Stimulated activated CD8-positive, alpha-beta memory T cell treated with anti-CD3 and anti-CD28 coated beads, Interleukin-7, amount 100 ng/mL, for 1 hour (primary cell): Measurements from ENCODE around the gene ALG11.
A peak's percentile ranks its signal among the peaks of the same experiment; 100 is the strongest.
"Not testable (repeated sequence)": the region's sequence is repeated elsewhere in the genome, so short reads cannot be mapped to it uniquely, and the experiment has no call there.

Experiments used
- DNase-seq, 2 donors: peaks; one replicate each; pipeline ENCODE4 v3.0.0-alpha.2; 2020; ENCODE audit warnings: low read depth in 2 of 2

ALG11 gene, protein sequence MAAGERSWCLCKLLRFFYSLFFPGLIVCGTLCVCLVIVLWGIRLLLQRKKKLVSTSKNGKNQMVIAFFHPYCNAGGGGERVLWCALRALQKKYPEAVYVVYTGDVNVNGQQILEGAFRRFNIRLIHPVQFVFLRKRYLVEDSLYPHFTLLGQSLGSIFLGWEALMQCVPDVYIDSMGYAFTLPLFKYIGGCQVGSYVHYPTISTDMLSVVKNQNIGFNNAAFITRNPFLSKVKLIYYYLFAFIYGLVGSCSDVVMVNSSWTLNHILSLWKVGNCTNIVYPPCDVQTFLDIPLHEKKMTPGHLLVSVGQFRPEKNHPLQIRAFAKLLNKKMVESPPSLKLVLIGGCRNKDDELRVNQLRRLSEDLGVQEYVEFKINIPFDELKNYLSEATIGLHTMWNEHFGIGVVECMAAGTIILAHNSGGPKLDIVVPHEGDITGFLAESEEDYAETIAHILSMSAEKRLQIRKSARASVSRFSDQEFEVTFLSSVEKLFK

DNA sequence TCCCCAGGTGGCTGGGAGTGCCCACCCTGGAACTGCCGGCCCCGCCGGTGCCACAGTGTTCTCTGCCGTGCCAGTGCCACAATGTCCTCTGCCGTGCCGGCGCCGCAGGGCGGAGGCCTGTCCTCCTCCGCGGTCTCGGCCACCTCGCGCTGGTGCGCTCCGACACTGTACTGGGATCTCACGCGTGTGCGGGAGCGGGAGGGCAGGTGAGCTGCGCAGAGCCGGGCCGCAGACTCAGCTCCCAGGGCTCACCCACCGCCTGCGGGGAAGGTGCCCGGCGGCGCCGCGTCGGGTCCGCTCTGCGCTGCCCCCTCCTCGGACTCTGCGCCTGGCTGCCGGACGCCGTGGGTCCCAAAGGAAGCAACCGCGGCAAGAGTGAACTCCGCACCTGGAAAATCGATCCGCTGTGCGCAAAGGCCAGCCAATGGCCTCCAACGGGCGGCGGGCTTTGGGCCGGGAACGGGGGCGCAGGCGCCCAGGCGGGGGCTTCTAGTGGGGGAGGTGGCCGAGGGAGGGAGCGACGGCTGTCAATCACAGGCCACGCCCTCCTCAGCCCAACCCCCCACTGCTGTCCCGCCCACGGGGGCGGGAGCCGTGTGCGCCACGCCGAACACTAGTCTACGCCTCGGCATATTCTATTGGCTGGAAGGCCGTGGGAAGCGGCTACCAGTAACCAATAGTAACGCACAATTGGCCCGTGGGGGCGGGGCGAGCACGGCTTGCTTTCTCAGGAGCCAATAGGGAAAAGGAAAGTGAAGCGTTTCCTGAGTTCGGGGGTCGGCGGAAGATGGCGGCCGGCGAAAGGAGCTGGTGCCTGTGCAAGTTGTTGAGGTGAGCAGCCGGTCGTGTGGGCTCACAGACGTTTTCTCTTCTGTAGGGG lies at the start of gene ALG11:
Gene ALG11, plus strand, starts transcription at position 767 of the 880 bp plus-strand sequence. Its CDS starts 21 bp downstream, at position 788.
- peak; percentile 99 to 100 for DNase-seq

DNA sequence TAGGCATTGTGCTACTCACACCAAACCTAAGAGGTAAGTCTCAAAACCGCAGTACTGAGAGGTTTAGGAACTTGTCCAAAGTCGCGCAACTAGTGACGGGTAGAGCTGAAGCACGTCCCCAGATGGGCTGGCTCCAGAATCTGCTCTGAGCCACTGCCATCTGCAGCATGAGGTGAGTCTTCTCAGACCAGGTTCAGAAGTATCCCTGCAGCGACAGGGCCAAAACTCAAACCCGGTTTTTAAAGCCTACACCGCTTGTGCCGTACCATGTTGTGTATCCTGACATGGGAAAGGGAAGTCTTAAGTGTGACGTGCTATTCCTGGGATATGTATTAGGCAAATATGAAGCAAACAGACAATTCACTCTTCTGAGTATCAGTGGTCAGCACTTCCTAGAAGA lies 46.0 kb upstream of the ALG11 start:
- no peak for DNase-seq

DNA sequence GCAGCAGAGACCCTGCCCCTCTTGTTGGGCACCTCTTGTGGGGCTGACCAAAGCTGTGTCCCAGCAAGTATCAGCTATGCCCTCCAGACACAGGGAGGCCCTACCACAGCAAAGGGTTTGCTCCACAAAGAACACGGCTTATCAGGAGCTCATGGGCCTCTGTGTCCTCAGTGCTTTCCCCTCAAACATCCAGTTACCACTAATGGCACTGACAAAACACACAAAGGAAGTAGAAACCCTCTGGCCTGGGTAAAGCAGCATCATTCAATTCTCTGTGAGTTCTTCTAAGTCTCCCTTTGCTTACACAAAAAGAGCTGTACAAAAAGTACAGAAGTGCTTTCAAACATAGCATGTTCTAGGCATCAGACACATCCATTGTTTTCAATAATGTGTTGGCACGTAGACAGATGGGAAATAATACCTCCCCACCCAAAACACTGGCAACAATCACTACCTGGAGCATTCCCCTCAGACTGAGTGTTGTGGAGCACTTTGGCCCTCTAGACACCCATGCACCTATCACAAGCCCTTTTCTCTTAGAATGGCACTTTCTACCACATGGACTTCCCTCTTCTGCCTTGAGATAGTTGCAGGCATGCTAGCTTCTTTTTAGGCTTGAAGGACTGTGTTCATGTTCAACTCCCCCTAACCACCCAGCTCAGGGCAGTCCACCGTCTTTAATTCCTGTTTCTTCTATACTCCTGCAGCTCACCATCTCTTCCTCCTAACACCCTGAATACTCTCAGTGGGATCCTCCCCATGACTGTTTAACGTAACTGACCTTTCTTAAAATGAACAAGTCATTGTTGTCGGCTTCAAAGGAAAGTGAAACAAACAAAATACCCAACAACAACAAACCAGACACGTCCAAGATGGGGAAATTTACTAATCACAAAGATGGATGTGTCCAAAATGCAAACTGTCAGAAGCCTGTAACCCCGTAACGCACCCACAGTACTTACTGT lies 44.4 kb upstream of the ALG11 start:
- DNase-seq: no peak

DNA sequence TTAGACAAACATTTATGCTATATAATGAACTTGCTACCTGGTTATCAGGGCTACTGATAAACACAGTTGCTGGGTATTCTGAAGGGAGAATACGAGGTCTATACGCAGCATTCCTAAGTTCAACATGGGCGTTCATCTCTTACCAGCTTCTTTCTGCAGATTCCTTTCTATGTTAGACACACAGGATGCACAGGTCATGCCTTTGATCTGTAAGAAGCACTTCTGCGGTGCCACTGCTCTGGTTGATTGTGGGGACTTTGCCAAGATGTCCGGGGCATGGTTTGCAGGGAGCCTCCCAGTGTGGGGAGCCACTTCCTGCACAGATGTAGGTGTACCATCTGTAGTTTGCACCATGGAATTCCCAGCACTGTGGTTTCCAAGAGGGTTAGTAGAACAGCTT lies 41.8 kb upstream of the ALG11 start:
- DNase-seq: no peak

DNA sequence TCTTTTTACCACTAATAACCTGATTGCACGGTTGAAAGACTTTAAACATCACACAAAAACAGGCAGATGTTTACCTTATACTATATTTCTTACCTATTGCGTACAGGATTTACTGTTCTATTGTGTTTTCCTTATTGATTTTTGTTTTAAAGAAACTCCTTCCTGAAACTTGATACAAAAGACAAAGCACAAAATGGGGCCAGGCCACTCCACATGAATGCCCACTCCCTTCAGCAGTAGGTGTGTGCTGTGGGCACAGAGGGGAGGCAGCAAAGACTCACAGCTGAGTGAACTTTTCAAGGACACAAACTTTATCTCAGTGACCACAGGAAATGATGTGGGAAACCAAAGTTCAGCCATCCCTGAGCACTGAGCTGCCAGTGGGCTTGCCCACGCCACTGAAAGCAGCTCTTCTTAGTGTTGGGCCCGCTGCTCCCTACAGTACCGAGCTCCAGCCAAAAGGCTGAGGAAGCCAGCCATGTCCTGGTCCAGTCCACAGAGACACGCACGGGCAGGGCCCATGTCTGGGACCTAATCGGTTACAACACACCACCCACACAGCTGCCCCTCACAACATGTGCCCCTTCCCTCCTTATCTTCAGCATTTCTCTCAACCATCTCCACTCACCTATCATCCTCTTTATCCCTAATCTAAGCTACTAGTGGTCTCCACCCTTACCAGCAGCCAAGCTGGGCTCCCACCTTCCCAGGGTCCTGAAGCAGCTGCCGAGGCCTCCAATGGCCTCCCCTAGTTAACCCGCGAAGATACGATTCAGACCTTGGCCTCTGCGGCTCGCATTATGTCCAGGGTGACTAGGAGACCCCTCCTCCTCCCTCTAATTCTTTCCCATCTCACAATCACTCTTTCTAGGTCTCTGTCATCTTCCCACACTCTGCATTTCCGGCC lies 40.4 kb upstream of the ALG11 start:
- DNase-seq: no peak

DNA sequence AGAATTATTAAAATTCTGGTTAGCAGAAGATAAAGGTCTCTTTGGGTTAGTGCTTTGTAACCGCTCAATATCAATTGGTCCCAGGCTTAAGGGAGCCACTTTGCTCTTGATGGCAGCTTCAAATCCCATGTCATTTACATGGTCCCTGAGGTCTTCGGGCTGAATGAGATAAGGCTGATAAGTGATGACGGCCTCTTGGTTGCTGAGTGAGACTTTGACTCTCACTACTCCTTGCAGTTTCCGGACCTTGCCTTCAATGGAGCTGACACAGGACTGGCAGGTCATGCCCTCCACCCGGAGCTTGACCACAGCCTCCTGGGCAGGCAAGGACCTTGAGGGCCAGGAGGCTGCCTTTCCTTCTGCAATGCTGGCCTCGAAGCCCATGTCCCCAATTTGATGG lies 37.7 kb upstream of the ALG11 start:
- DNase-seq: no peak

DNA sequence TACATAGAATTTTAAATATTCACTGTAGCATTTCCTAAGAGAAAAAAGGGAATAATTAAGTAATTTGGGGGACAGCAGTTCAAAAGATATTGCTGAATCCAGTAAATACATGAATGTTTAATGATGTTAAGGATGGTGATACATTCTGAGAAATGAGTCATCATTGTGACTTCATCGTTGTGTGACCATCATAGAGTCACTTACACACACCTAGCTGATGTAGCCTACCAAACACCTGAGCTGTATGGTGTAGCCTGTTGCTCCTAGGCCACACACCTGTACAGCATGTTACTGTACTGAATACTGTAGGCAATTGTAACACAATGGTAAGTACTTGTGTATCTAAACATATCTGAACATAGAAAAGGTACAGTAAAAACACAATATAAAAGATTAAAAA lies 35.8 kb upstream of the ALG11 start:
- DNase-seq: no peak

DNA sequence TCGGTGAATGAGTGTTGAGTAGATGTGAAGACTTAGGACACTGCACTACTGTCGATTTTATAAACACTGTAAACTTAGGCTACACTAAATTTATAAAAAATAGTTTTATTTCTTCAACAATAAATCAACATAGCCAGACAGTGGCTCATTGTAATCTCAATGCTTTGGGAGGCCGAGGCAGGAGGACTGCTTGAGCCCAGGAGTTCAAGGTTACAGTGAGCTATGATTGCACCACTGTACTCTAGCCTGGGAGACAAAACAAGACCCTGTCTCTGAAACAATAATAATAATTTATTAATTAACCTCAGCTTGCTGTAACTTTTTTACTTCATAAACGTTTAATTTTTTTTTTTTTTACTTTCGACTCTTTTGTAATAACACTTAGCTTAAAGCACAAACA lies 35.3 kb upstream of the ALG11 start:
- no peak for DNase-seq

DNA sequence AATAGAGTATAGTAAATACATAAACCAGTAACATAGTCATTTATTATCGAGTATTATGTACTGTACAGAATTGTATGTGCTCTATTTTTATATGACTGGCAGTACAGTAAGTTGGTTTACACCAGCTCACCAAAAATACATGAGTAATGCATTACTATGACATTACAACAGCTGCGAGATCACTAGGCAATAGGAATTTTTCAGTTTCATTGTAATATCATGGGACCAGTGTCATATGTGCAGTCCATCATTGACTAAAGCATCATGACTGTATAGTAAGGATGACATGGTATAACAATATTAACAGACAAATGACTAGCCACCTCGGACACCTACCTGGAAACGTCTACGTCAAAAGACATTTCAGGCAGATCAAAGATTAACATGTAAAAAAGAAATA lies 34.6 kb upstream of the ALG11 start:
- no peak for DNase-seq

DNA sequence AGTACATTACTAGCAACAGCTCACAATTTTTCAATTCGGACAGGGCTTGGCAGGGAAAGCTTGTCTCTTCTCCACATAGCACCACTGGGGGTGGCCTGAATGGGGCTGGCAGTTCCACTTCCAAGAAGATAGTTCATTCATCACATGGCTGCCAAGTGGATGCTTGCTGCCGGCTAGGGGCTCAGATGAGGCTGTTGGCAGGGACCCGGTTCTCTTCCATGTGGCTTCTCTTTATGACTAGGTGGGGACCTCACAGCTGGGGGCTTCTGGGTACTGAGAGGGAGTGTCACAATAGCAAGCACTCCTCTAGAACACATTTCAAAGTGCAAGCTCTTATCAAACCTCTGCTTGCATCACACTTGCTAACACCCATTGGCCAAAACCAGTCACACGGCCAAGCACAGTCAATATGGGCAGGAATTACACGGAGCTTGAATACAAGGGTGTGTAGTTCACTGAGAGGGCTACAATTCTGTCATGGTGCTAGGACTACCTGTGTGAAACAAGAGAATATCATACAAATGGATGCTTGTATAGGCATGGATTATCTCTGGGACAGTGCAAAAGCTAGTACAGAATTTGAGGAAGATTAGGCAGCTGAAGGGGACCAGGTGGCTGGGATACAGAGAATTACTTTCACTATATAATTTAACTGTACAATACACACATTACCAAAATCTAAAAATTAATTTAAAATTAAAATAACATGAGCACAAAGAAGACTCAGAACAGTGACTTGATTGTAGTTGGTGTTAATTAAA lies 33.2 kb upstream of the ALG11 start:
- DNase-seq: no peak

DNA sequence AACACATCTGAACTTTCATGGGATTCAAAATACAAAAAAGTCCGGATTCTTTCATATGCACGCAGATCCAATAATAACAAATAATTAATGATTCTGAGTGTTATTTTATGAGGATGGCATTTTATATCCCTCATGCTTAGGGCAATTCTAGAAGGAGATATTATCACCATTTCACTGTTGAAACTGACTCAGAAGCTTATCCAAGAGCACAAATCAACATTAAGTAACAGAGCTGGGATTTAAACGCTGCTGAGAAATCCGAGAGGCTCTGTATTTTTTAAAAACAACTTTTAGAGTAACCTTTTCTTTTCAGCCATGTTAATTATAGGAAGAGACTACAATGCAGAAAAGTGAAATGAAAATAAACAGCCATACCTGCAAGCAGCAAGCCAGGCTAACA lies 31.3 kb upstream of the ALG11 start:
- DNase-seq: no peak

DNA sequence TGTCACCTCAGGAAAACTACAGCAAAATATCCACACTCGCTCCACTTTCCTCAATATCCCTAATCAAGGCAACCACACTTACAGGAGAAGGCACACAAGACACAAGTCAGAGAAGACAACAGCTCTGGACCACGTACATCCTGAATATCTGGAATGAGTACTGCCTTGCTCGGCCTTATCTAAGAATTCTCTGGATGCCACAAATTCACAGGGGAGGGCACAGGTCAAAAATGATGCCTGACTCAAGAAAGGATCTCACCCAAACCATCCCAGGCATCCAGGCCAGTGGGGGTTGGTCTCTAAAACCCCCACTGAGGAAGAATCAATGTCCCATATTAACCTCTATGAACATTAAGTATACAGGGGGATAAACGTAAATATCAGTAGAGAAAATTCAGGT lies 30.8 kb upstream of the ALG11 start:
- no peak for DNase-seq

DNA sequence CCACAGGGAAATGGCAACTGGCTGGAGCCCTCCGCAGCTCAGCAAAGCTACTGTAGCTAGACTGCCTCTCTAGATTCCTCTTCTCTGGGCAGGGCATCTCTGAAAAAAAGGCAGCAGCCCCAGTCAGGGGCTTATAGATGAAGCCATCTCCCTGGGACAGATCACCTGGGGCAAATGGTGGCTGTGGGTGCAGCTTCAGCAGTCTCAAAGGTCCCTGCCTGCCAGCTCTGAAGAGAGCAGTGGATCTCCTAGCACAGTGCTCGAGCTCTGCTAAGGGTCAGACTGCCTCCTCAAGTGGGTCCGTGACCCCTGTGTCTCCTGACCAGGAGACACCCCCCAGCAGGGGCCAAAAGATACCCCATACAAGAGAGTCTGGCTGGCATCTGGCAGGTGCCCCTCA lies 28.9 kb upstream of the ALG11 start:
- not testable (repeated sequence) for DNase-seq

DNA sequence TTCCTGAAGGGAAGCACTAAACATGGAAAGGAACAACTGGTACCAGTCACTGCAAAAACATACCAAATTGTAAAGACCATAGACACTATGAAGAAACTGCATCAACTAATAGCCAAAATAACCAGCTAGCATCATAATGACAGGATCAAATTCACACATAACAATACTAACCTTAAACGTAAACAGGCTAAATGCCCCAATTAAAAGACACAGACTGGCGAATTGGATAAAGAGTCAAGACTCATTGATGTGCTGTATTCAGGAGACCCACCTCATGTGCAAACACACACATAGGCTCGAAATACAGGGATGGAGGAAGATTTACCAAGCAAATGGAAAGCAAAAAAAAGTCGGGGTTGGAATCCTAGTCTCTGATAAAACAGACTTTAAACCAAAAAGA lies 27.3 kb upstream of the ALG11 start:
- not testable (repeated sequence) for DNase-seq

DNA sequence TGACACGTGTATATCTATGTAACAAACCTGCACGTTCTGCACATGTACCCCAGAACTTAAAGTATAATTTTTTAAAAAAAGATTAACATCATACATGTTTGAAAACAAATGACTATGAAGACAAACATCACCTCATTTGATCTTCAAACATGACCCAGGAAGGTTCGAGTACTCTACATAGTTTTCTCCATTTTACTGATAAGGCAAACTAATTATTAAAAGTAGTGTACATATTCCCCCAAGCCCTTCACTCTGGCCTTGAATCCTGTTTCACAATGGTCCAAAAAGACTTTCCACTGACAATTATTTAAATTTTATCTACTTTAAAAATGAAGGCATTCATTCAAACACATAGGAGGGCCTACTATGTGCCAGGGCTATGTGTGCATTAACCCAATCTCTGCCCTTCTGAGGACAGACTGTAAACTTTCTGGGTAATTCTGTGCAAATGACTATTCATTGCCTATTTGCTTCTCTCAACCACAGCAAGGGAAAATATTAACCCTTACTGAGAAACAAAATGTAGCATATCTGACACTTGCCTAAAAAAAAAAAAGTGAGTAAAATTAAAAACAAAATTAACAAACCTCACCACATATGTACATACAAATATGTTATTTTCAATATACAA lies 23.1 kb upstream of the ALG11 start:
- DNase-seq: no peak

DNA sequence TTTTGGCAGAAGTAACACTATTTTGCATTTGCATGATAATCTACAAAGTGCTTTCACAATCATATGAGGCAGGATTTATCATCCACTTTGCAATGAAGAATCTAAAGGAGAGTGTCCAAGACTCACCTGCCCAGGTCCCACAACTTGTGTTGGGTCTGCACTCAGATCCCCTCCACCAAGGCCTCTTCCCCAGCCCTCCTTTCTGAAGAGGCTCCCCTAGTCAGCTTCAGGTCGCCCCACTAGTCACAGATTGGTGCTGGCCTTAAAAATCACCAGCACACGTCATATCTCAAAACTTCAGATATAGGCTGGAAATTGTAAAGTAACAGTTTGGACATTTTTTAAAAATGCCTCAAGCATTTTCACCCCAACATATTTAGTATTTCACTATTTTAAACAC lies 18.5 kb upstream of the ALG11 start:
- no peak for DNase-seq

DNA sequence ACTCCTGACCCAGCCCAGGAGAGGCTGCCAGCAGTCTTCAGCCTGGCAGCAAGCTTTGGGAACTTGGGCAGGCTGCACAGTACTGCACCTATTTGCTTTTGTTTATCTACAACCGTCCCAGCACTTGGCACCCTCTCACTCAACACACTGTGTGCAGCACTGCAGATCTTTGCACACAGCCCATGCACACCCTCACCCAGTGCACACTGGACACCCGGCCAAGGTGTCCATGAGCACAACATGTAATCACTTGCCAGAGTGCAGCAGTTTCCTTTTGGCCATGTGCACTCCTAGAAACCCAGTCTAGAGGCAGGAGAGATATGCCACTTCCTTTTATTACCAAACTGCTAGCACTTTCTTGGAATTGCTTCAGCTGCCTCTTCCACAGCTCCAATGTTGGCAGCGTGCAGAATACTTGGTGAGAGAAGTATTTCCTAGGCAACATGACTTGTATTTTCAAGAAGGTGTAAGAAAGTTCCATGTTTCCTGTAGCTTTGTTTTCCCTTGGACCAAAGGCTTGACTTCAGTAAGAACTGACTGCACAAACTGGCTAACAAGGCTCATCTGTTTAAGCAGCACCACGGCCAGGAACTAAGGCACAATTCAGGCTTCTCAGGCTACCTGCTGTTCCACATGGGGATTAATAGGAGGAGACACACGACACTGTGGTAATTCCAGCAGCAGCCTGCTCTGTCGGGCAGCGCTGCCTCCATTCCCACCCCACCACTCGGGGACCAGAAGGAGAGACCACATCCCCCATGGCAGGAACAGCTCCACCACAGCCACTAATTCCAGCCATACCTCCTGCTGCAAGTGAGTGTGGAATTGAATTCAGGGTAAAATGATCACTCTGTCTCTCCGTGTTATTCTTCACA lies 16.3 kb upstream of the ALG11 start:
- DNase-seq: no peak

DNA sequence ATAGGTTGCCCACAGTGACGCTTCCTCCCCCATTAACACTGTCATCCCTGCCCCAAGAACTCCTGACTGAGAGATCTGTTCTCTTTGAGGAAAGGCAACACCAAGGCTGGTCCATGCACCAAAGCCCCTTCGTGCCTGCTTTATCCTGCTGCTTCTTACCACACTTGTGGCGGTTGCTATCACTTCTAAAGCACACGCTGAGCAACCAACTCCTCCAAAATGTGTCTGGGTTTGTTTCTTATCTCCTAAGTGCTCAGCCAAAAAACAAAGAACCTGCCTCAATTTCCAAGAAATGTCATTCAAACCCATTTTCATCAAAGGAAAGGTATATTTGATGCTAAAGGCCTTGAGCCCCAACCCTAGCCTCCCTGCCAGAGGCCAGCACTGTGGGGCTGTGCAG lies 15.6 kb upstream of the ALG11 start:
- no peak for DNase-seq
